Small intestine (tissue), 7 donors: Measurements from ENCODE around the gene TRHDE. TPM values are rescaled to one million over a fixed set of nuclear protein-coding genes. Genes with fewer than 3 reads are reported as not detected.

ENCODE experiments used
- DNase-seq, 2 donors: peaks; one replicate each; pipeline versions ENCODE4 v3.0.0 to v3.0.0-alpha.2; 2013
- FAIRE-seq: peaks from 2 replicates; lab custom pipeline; 2012; peaks lifted over from hg19 to GRCh38; lab: Jason Lieb, UNC
- H3K27ac ChIP-seq, 3 donors: one replicate each; pipeline ENCODE4 v1.5.1; 2013; ENCODE audit warnings: low read length in 2 of 3, mild to moderate bottlenecking in 2 of 3, control low read depth in 1 of 3, inconsistent platforms in 1 of 3, low read depth in 1 of 3, moderate library complexity in 1 of 3
- H3K27me3 ChIP-seq, 3 donors: one replicate each; pipeline ENCODE4 v1.6.1; 2013; ENCODE audit warnings: low read length in 3 of 3, inconsistent platforms in 1 of 3; ENCODE audit not compliant: control insufficient read depth in 3 of 3, insufficient read depth in 3 of 3
- H3K36me3 ChIP-seq, 3 donors: one replicate each; pipeline ENCODE4 v1.6.1; 2013; ENCODE audit warnings: low read length in 3 of 3, inconsistent platforms in 1 of 3, low read depth in 1 of 3, mild to moderate bottlenecking in 1 of 3, moderate library complexity in 1 of 3; ENCODE audit not compliant: control insufficient read depth in 3 of 3, insufficient read depth in 2 of 3
- H3K4me1 ChIP-seq, 3 donors: one replicate each; pipeline ENCODE4 v1.6.1; 2013; ENCODE audit warnings: low read length in 2 of 3, inconsistent platforms in 1 of 3, low read depth in 1 of 3, mild to moderate bottlenecking in 1 of 3, moderate library complexity in 1 of 3; ENCODE audit not compliant: control insufficient read depth in 3 of 3, insufficient read depth in 2 of 3
- H3K4me3 ChIP-seq, 3 donors: one replicate each; pipeline ENCODE4 v1.5.1; 2013; ENCODE audit warnings: low read length in 3 of 3, control low read depth in 1 of 3, inconsistent platforms in 1 of 3, low read depth in 1 of 3, mild to moderate bottlenecking in 1 of 3, moderate library complexity in 1 of 3
- H3K9me3 ChIP-seq, 2 donors: one replicate each; pipeline ENCODE4 v1.6.1; 2013; ENCODE audit warnings: low read depth in 1 of 2, low read length in 1 of 2; ENCODE audit not compliant: control insufficient read depth in 2 of 2, insufficient read depth in 1 of 2
- WGBS, 3 donors: extraction: QIAGEN DNeasy Blood & Tissue Kit; methylation state at CpG; one replicate each; pipeline ENCODE4 v1.1.7; 2013; 5-methylcytosine and 5-hydroxymethylcytosine counted together
- polyA plus RNA-seq, 4 donors: library from polyadenylated mRNA; stranded (reverse) in 3 of 4; unstranded in 1 of 4; fragments of 200-250 nt in 3 of 4; fragments of 120-200 nt in 1 of 4; gene quantifications; one replicate each; pipeline versions ENCODE4 v1.2.1 to v1.2.3, GENCODE V29; 2013
- donor health status: healthy with polysubstance abuse.
- donor health status: control.
- donor health status: control.
- donor health status: Bipolar disorder and iron deficiency.
- donor health status: healthy.

TRHDE gene
- polyA plus RNA-seq, 4 donors = 0.98 to 14.6 (median 1.8) TPM

DNA sequence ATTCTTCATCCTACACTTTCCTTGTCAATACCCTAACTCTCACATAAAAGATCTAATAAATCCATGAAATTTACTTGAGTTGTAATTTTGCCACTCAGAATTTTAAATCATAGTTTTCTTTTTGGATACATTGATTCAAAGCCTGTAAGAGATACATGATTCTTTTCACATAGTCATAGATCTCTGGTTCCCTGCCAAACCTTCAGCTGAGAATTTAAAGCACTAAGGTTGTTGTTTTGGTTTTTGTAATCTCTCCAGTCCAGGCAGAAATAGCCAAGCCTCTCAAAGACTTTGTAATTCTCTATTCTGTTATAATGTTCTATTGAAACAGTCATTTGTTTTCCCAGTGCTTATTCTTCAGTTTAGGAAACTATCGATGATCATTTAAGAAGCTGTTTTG is 273.9 kb downstream of the TRHDE start:
- H3K4me1 ChIP-seq = no peaks in the 10 kb centered on the region
- H3K9me3 ChIP-seq = no peaks in the 10 kb centered on the region
- FAIRE-seq = no peak
- WGBS, 3 donors = 50 to 60% (median 58%) methylated on average over 1 of the region's 1 CpG
- no peaks in the 10 kb centered on the region for H3K36me3 ChIP-seq
- DNase-seq = no peak
- no peak overlapping the region for H3K27ac ChIP-seq
- no peak overlapping the region for H3K4me3 ChIP-seq
- H3K27me3 ChIP-seq = no peaks in the 10 kb centered on the region

DNA sequence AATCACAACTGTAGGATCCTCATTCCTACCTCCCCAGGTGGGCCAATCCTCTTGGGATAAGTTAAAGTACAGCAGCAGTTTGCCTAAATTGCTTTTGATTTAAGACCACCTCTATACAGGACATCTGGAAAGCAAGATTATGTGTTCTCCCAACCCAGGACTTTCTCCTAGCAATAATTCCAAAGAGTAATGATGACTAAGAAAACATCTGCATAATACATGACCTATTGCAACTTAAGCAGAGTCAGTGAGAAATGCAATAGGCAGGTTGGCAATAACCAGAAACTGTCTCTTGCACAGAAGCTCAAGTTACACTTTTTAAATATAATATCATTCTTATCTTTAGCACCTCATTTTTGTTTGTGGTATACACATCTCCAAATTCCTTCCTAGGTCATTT is 275.4 kb downstream of the TRHDE start:
- Histone ChIP-seq H3K36me3 (no peaks in the 10 kb centered on the region), H3K9me3 (no peaks in the 10 kb centered on the region), H3K4me3 (no peak overlapping the region), H3K27me3 (no peaks in the 10 kb centered on the region), H3K27ac (no peak overlapping the region), H3K4me1 (no peaks in the 10 kb centered on the region)
- FAIRE-seq = no peak
- no peak for DNase-seq

DNA sequence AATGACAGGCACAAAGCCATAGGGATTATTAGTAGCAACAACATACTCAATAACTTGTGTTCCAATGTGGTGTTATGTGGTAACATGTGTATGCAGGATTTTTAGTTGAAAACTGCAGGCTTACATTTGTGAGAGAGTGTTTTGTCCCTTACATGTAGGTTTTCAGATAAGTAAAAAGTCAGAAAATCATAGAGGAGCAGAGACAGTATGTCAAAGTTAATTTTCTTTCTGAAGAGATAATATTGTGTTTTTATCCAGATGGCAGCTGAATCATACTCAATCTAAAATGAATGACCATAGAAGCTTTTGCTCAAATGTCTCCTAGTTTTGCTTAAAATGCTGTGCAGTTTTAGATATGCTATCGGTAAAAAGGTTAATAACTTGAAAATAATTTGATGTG is 277.0 kb downstream of the TRHDE start:
- H3K36me3 ChIP-seq = no peaks in the 10 kb centered on the region
- H3K9me3 ChIP-seq = no peaks in the 10 kb centered on the region
- no peak overlapping the region for H3K27ac ChIP-seq
- FAIRE-seq (no peak), DNase-seq (no peak)
- H3K4me3 ChIP-seq = no peak overlapping the region
- H3K27me3 ChIP-seq = no peaks in the 10 kb centered on the region
- WGBS, 3 donors = 92 to 100% (median 99%) methylated on average over 1 of the region's 1 CpG
- no peaks in the 10 kb centered on the region for H3K4me1 ChIP-seq

DNA sequence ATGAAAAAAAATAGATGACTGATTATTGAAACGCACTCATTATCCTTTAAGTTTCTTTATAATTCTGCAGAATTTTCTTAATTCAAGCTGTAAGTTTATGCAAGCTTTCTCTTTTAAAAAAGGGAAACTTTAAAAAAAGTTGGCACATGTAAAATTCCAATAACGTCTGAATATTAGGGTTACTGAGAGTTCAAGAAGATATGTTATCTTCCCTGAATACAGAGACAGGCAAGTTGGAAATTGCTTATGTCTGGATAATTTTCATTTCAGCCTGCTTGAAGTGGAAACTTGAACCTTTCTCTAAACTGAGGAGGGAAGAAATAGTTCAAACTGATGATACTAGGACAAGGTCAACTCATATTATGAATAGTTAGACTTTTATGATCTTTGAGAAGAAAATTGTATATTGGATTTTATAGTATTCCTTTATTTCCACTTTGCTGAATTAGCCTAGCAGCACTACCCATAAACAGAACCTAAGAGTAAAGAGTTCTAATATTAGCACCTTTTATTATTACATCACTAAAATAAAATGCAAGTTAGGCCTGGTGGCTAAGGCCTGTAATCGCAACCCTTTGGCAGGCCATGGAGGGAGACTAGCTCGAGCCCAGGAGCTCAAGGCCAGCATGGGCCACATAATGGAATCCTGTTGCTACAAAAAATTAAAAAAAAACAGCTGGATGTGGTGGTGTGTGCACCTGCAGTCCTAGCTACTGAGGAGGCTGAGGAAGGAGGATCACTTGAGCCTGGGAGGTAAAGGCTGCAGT is 288.0 kb downstream of the TRHDE start:
- DNase-seq (no peak), FAIRE-seq (no peak)
- Histone ChIP-seq H3K4me3 (no peak overlapping the region), H3K9me3 (no peaks in the 10 kb centered on the region), H3K4me1 (no peaks in the 10 kb centered on the region), H3K27ac (no peak overlapping the region), H3K36me3 (peaks cover 0 to 3% (median 0%) of the 10 kb centered on the region in 3 donors), H3K27me3 (no peaks in the 10 kb centered on the region)
- WGBS, 3 donors = 74 to 77% (median 77%) methylated on average over 4 of the region's 4 CpGs

DNA sequence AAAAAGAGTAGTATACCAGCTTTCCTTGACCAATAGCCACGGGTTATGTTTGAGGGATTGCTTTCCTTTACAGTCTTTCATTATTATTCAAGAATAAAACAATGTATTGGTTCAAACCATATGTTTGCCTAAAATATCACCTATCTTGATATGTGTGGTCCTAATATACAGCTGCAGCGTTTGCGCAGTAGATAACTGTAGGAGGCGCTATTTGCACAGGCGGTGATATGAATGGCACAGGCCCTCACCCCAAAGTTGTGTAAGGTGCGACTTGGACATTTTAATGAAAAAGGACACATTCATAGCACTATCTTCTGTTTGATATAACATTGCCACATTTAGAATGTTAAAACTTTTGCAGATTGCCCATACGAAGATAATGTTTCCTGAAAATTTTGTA is 298.4 kb downstream of the TRHDE start:
- Histone ChIP-seq H3K4me3 (no peak overlapping the region), H3K36me3 (no peaks in the 10 kb centered on the region), H3K27me3 (no peaks in the 10 kb centered on the region), H3K27ac (no peak overlapping the region), H3K4me1 (no peaks in the 10 kb centered on the region), H3K9me3 (no peaks in the 10 kb centered on the region)
- FAIRE-seq = no peak
- 75 to 92% (median 89%) methylated on average over 7 of the region's 7 CpGs for WGBS, 3 donors
- DNase-seq = no peak

DNA sequence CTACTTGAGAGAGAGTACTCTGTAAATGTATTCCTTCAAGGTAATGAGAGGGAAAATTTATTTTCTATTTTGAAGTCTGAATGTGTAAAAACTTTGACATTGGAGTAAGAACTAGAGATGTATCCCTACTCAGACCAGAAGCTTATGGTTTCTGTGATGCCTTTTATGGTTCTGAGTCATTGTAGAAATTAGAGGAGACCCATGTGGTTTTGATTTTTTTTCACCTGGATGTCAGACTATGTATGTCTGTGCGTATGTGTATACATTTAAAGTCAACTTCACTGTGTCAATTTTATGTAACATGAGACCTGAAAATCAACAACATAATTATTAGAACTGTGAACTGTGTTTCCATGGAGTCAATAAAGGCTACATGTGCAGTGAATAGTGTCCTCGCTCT is 302.0 kb downstream of the TRHDE start:
- DNase-seq (no peak), FAIRE-seq (no peak)
- Histone ChIP-seq H3K9me3 (no peaks in the 10 kb centered on the region), H3K36me3 (no peaks in the 10 kb centered on the region), H3K27me3 (no peaks in the 10 kb centered on the region), H3K4me3 (no peak overlapping the region), H3K4me1 (no peaks in the 10 kb centered on the region), H3K27ac (no peak overlapping the region)
- 86 to 94% (median 94%) methylated on average over 2 of the region's 2 CpGs for WGBS, 3 donors

DNA sequence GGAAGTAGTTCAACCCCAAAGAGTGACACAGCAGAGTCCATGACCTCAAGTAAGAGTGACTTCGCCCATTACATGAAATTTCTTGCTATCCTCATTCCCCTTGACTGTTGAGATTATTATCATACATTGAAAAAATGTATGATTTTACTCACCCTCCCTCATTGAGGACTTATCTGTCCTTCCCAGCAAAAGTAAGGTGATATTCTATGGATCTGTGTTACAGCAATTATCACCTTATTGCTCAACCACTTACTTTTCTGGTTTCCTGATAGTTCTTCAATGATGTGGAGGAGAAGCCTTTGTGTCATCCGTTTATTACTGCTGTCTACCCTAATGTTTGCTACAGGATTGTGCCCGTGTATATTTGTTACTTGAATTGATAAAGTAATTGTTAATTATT is 306.2 kb downstream of the TRHDE start:
- 70 to 79% (median 78%) methylated on average over 3 of the region's 3 CpGs for WGBS, 3 donors
- no peaks in the 10 kb centered on the region for H3K4me1 ChIP-seq

DNA sequence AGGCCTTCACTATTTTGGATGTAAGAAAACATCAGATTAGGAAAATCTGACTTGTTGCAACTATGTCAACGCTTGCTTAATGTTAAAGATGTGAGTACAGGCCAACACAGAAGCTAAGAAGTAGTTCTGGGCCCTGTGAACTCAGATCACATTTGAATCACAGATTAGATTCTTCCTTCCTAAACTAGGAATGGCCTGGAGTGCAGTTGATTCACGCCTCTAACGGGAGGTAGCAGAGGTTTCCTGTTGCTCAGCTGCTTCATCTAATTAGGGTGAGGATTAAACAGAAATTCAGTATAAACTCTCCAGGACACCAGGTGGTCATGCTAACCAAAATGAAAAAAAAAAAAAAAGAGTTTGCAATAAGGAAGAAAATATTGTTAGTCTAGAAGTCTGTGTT is 314.3 kb downstream of the TRHDE start:
- DNase-seq (no peak), FAIRE-seq (no peak)
- no peak overlapping the region for H3K4me3 ChIP-seq
- no peaks in the 10 kb centered on the region for H3K36me3 ChIP-seq
- no peaks in the 10 kb centered on the region for H3K27me3 ChIP-seq
- H3K4me1 ChIP-seq = no peaks in the 10 kb centered on the region
- 63 to 82% (median 75%) methylated on average over 3 of the region's 3 CpGs for whole genome bisulfite sequencing, 3 donors
- no peak overlapping the region for H3K27ac ChIP-seq
- H3K9me3 ChIP-seq = no peaks in the 10 kb centered on the region

More for the DNA sequence above, 306.2 kb downstream of the TRHDE start:
- no peak for FAIRE-seq
- Histone ChIP-seq H3K4me3 (no peak overlapping the region), H3K27ac (no peak overlapping the region), H3K36me3 (no peaks in the 10 kb centered on the region), H3K9me3 (no peaks in the 10 kb centered on the region), H3K27me3 (no peaks in the 10 kb centered on the region)
- no peak for DNase-seq

DNA sequence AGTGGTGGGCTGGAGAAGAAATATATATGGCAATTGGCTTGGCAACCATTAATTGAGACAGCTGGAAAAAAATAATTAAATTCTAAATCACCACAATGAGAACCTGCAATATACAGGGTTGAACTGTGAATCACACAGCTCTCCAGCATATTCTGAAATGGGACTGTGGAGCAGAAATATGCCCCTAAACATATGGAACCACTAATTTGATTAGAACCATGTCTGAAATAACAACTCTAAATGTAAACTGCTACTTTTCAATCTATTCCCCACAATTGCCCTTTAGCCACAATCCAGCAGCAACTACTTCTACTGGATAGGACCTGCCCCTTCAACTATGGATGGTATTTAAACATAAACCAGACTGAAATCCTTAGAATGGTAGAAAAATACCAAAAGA is 330.4 kb downstream of the TRHDE start:
- H3K4me1 ChIP-seq = no peaks in the 10 kb centered on the region
- H3K4me3 ChIP-seq = no peak overlapping the region
- H3K36me3 ChIP-seq = no peaks in the 10 kb centered on the region
- FAIRE-seq = no peak
- no peaks in the 10 kb centered on the region for H3K27me3 ChIP-seq
- DNase-seq = no peak
- no peaks in the 10 kb centered on the region for H3K9me3 ChIP-seq
- H3K27ac ChIP-seq = no peak overlapping the region
